Esophagus muscularis mucosa (tissue), 4 donors: ENCODE results near the gene MAML3. TPM values are rescaled to one million over a fixed set of nuclear protein-coding genes. Genes with fewer than 3 reads are reported as not detected.

Experiments
- DNase-seq: peaks from one replicate; pipeline ENCODE4 v3.0.0-alpha.2; 2017; ENCODE audit errors: extremely low spot score
- H3K27ac ChIP-seq, 4 donors: fragments of 200-600 bp; sonication (generic); replicated peaks in 1 of 4; 1 replicate in 3 of 4; 2 replicates in 1 of 4; pipeline ENCODE4 v1.5.1; 2016 to 2019; ENCODE audit warnings: mild to moderate bottlenecking in 1 of 4
- H3K27me3 ChIP-seq, 4 donors: fragments of 200-600 bp; sonication (generic); one replicate each; pipeline versions ENCODE4 v1.5.1 to v1.6.0; 2016 to 2019
- H3K36me3 ChIP-seq, 4 donors: fragments of 200-600 bp; sonication (generic); one replicate each; pipeline ENCODE4 v1.5.1; 2016 to 2019
- H3K4me1 ChIP-seq, 4 donors: fragments of 200-600 bp; sonication (generic); one replicate each; pipeline ENCODE4 v1.5.1; 2016 to 2019
- H3K4me3 ChIP-seq, 4 donors: fragments of 200-600 bp; sonication (generic); 1 replicate in 2 of 4; 2 replicates in 2 of 4; pipeline ENCODE4 v1.5.1; 2016 to 2019; ENCODE audit warnings: mild to moderate bottlenecking in 4 of 4, moderate library complexity in 1 of 4
- H3K9me3 ChIP-seq, 4 donors: fragments of 200-600 bp; sonication (generic); 1 replicate in 3 of 4; 2 replicates in 1 of 4; pipeline ENCODE4 v1.5.1; 2016 to 2019
- CTCF ChIP-seq, 3 experiments: fragments of 200-600 bp in 2 of 3; fragments of 450-650 bp in 1 of 3; sonication (generic) in 2 of 3; IDR thresholded peaks; one replicate each; pipeline ENCODE4 v1.5.1; 2017 to 2019; ENCODE audit warnings: antibody characterized with exemption in 3 of 3, mild to moderate bottlenecking in 2 of 3, moderate library complexity in 1 of 3
- EP300 ChIP-seq: sonication (generic); formaldehyde crosslinking; IDR thresholded peaks from one replicate; pipeline ENCODE4 v1.6.1; 2017; ENCODE audit warnings: antibody characterized with exemption
- POLR2A ChIP-seq: fragments of 450-650 bp; IDR thresholded peaks from one replicate; pipeline ENCODE4 v1.6.1; 2017; ENCODE audit warnings: antibody characterized with exemption, moderate library complexity, mild to moderate bottlenecking, low read depth
- POLR2AphosphoS5 ChIP-seq, 2 donors: sonication (generic); formaldehyde crosslinking; IDR thresholded peaks; one replicate each; pipeline ENCODE4 v1.6.1; 2017; ENCODE audit warnings: antibody characterized with exemption in 2 of 2
- WGBS: methylation state at CpG from one replicate; pipeline ENCODE4 v1.1.5; 2018; 5-methylcytosine and 5-hydroxymethylcytosine counted together
- intact Hi-C: fragments of 100-400 bp; cut with DNase I; formaldehyde crosslinking; loops from one replicate; pipeline ENCODE4 v1.15.1; 2023
- total RNA-seq, 4 donors: library from RNA; depleted of rRNA; stranded (reverse); fragments of >200 nt; gene quantifications; one replicate each; pipeline versions ENCODE4 v1.1.0 to v1.2.1, GENCODE V29; 2016

Gene MAML3
- total RNA-seq, 4 donors from 2014 or later: 5.0 to 8.7 (median 7.1) TPM

GRCh38 chr4:139913398-139913990 lies 240.5 kb downstream of the MAML3 start:
- WGBS: 68% methylated on average over 8 of the region's 8 CpGs
- H3K27ac ChIP-seq: peak overlapping the region; percentile 81 to 87 (median 84)
- DNase-seq: no peak
- intact Hi-C loops: no loop called here
- no peak overlapping the region for H3K4me3 ChIP-seq
- H3K36me3 ChIP-seq: no peaks in the 10 kb centered on the region
- peaks cover 39 to 66% (median 59%) of the 10 kb centered on the region in 4 donors for H3K4me1 ChIP-seq
- TF ChIP-seq EP300: no peak
- no peak for TF ChIP-seq CTCF (IDR thresholded peaks at IDR 0.05)
- TF ChIP-seq POLR2AphosphoS5 (IDR thresholded peaks at IDR 0.05): no peak
- TF ChIP-seq POLR2A: no peak
- H3K9me3 ChIP-seq: no peaks in the 10 kb centered on the region
- no peaks in the 10 kb centered on the region for H3K27me3 ChIP-seq

GRCh38 chr4:139912445-139912844 lies 241.5 kb downstream of the MAML3 start:
- Histone ChIP-seq H3K9me3 (no peaks in the 10 kb centered on the region), H3K27ac (peak overlapping the region in 3 of 4 donors; percentile 81 to 87 (median 84)), H3K27me3 (no peaks in the 10 kb centered on the region), H3K36me3 (no peaks in the 10 kb centered on the region), H3K4me1 (peaks cover 34 to 60% (median 52%) of the 10 kb centered on the region in 4 donors), H3K4me3 (no peak overlapping the region)
- DNase-seq: no peak
- intact Hi-C loops: no loop called here
- TF ChIP-seq EP300 (no peak), CTCF (IDR thresholded peaks at IDR 0.05) (no peak), POLR2A (no peak), POLR2AphosphoS5 (IDR thresholded peaks at IDR 0.05) (peak in 1 of 2 donors; percentile 7)
- WGBS: 68% methylated on average over 8 of the region's 8 CpGs

DNA sequence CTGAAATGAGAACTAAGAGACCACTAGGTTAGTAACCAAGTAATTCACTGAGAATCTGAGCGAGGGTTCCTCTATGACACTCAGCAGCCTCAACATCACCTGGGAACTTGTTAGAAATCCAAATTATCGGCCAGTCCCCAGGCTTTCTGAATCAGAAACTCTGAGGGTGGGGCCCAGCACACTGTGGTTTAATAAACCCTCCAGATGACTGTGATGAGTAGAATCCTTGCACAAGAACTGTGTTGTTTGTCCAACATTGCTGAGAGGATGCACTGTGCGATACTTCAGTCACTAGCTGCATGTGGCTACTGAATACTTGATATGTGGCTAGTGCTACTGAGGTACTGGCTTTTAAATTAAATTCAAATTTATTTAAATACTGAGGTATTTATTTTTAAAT lies 243.9 kb downstream of the MAML3 start:
- TF ChIP-seq POLR2A (no peak), POLR2AphosphoS5 (IDR thresholded peaks at IDR 0.05) (no peak), EP300 (no peak), CTCF (IDR thresholded peaks at IDR 0.05) (no peak)
- Histone ChIP-seq H3K4me3 (no peak overlapping the region), H3K36me3 (no peaks in the 10 kb centered on the region), H3K4me1 (peaks cover 27 to 51% (median 43%) of the 10 kb centered on the region in 4 donors), H3K27me3 (no peaks in the 10 kb centered on the region), H3K27ac (no peak overlapping the region), H3K9me3 (no peaks in the 10 kb centered on the region)
- intact Hi-C loops: no loop called here
- 95% methylated on average over 3 of the region's 3 CpGs for WGBS
- peak; percentile 37 for DNase-seq

GRCh38 chr4:139908636-139909437 lies 245.1 kb downstream of the MAML3 start:
- no peaks in the 10 kb centered on the region for H3K9me3 ChIP-seq
- H3K27ac ChIP-seq: no peak overlapping the region
- peak; percentile 42 for DNase-seq
- no peak overlapping the region for H3K4me3 ChIP-seq
- no peaks in the 10 kb centered on the region for H3K36me3 ChIP-seq
- H3K4me1 ChIP-seq: peaks cover 14 to 39% (median 30%) of the 10 kb centered on the region in 4 donors
- TF ChIP-seq POLR2A (no peak), EP300 (no peak), POLR2AphosphoS5 (IDR thresholded peaks at IDR 0.05) (no peak), CTCF (IDR thresholded peaks at IDR 0.05) (no peak)
- intact Hi-C loops: no loop called here
- no peaks in the 10 kb centered on the region for H3K27me3 ChIP-seq
- WGBS: 71% methylated on average over 9 of the region's 9 CpGs
